ENCODE data around the gene PLS1.

- TF ChIP-seq CTCF (IDR thresholded peaks at IDR 0.05) (no peak), POLR2A (IDR thresholded peaks at IDR 0.05) (no peak)
Observed at GRCh38 chr3:142625153-142625440, 28.9 kb downstream of the PLS1 start.
